Hepatocyte (in vitro differentiated cells): Measurements from ENCODE around the gene NBAS.

Source experiments
- EZH2 ChIP-seq: fragments of 200-600 bp; sonication (generic); IDR thresholded peaks from 2 replicates; pipeline ENCODE4 v1.6.1; 2016; ENCODE audit warnings: antibody characterized with exemption, mild to moderate bottlenecking, borderline replicate concordance
- TF ChIP-seq, protein P1 (sequence below): fragments of 200-600 bp; sonication (generic); IDR thresholded peaks from 2 replicates; pipeline ENCODE4 v1.5.1; 2016; ENCODE audit warnings: antibody characterized with exemption, mild to moderate bottlenecking; ENCODE audit not compliant: poor library complexity

DNA sequence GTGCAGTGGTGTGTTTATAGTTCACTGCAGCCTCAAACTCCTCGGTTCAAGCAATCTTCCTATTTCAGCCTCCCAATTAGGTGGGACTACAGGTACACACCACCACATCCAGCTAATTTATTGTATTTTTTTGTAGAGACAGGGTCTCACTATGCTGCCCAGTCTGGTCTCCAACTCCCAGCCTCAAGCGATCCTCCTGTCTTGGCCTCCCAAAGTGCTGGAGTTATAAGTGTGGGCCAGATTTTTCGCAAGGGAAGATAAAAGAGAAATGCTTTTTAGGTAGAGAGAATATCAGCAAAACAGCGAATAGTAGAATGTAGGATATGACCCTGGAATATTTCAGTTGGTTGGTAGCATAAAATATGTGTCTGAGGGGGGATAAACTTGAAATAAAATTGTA lies 34.8 kb upstream of the NBAS start:
- TF ChIP-seq, protein P1, sequence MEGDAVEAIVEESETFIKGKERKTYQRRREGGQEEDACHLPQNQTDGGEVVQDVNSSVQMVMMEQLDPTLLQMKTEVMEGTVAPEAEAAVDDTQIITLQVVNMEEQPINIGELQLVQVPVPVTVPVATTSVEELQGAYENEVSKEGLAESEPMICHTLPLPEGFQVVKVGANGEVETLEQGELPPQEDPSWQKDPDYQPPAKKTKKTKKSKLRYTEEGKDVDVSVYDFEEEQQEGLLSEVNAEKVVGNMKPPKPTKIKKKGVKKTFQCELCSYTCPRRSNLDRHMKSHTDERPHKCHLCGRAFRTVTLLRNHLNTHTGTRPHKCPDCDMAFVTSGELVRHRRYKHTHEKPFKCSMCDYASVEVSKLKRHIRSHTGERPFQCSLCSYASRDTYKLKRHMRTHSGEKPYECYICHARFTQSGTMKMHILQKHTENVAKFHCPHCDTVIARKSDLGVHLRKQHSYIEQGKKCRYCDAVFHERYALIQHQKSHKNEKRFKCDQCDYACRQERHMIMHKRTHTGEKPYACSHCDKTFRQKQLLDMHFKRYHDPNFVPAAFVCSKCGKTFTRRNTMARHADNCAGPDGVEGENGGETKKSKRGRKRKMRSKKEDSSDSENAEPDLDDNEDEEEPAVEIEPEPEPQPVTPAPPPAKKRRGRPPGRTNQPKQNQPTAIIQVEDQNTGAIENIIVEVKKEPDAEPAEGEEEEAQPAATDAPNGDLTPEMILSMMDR: no peak
- no peak for TF ChIP-seq EZH2
